Mucosa of stomach (tissue), 1 donor: ENCODE data around the gene P2RX6.
"Not testable (repeated sequence)": the region's sequence is repeated elsewhere in the genome, so short reads cannot be mapped to it uniquely, and the experiment has no call there.

ENCODE experiments used
- H3K27me3 ChIP-seq: one replicate; pipeline ENCODE4 v1.7.0; 2013; ENCODE audit warnings: mild to moderate bottlenecking, low read length; ENCODE audit not compliant: control insufficient read depth, insufficient read depth
- H3K36me3 ChIP-seq: one replicate; pipeline ENCODE4 v1.7.0; 2013; ENCODE audit warnings: low read length; ENCODE audit not compliant: control insufficient read depth, insufficient read depth
- H3K4me1 ChIP-seq: one replicate; pipeline ENCODE4 v1.7.0; 2013; ENCODE audit warnings: mild to moderate bottlenecking, low read length; ENCODE audit not compliant: control insufficient read depth, insufficient read depth
- H3K4me3 ChIP-seq: one replicate; pipeline ENCODE4 v1.7.0; 2013; ENCODE audit warnings: low read length
- H3K9ac ChIP-seq: one replicate; pipeline ENCODE4 v1.7.0; 2013; ENCODE audit warnings: mild to moderate bottlenecking, low read length, moderate library complexity
- H3K9me3 ChIP-seq: one replicate; pipeline ENCODE4 v1.7.0; 2013; ENCODE audit warnings: mild to moderate bottlenecking, low read length, moderate library complexity; ENCODE audit not compliant: control insufficient read depth
- donor health status: Pancreatic carcinoma.

P2RX6 gene

GRCh38 chr22:20999350-21000206 is 15.4 kb upstream of the P2RX6 start:
- no peaks in the 10 kb centered on the region for H3K9me3 ChIP-seq
- no peak overlapping the region for H3K9ac ChIP-seq
- no peaks in the 10 kb centered on the region for H3K27me3 ChIP-seq
- H3K4me3 ChIP-seq: no peak overlapping the region
- peaks cover 19% of the 10 kb centered on the region for H3K36me3 ChIP-seq
- peaks cover 36% of the 10 kb centered on the region for H3K4me1 ChIP-seq

- no peaks in the 10 kb centered on the region for H3K9me3 ChIP-seq
- H3K36me3 ChIP-seq: peaks cover 19% of the 10 kb centered on the region
- peak overlapping the region; percentile 70 for H3K4me3 ChIP-seq
- H3K9ac ChIP-seq: peak overlapping the region; percentile 91
- no peaks in the 10 kb centered on the region for H3K27me3 ChIP-seq
- H3K4me1 ChIP-seq: peaks cover 36% of the 10 kb centered on the region
These were observed 14.6 kb upstream of the P2RX6 start for GRCh38 chr22:21000207-21000986.

- Histone ChIP-seq H3K9ac (peak overlapping the region; percentile 91), H3K36me3 (peaks cover 19% of the 10 kb centered on the region), H3K4me3 (peak overlapping the region; percentile 70), H3K9me3 (no peaks in the 10 kb centered on the region), H3K27me3 (no peaks in the 10 kb centered on the region), H3K4me1 (peaks cover 36% of the 10 kb centered on the region)
These were observed 13.9 kb upstream of the P2RX6 start for GRCh38 chr22:21000987-21001600.

GRCh38 chr22:21001601-21002325 is 13.2 kb upstream of the P2RX6 start, which contains the start of gene THAP7:
THAP7 (minus strand) TSS chr22:21002118; CDS start chr22:21001911, 207 bp downstream.
- H3K9ac ChIP-seq: peak within 1 kb of the TSS; percentile 91
- H3K27me3 ChIP-seq: no peaks in the 10 kb centered on the region
- H3K36me3 ChIP-seq: peaks cover 17% of the 10 kb centered on the region
- H3K4me1 ChIP-seq: peaks cover 36% of the 10 kb centered on the region
- peak within 1 kb of the TSS; percentile 70 for H3K4me3 ChIP-seq
- no peaks in the 10 kb centered on the region for H3K9me3 ChIP-seq

- no peak overlapping the region for H3K9ac ChIP-seq
- H3K9me3 ChIP-seq: no peaks in the 10 kb centered on the region
- H3K36me3 ChIP-seq: peaks cover 7% of the 10 kb centered on the region
- no peaks in the 10 kb centered on the region for H3K27me3 ChIP-seq
- no peak overlapping the region for H3K4me3 ChIP-seq
- H3K4me1 ChIP-seq: peaks cover 36% of the 10 kb centered on the region
These were observed 11.2 kb upstream of the P2RX6 start for GRCh38 chr22:21003782-21004181.

GRCh38 chr22:21009208-21009607 is 5.8 kb upstream of the P2RX6 start:
- H3K4me3 ChIP-seq, H3K9ac ChIP-seq, H3K36me3 ChIP-seq, H3K9me3 ChIP-seq, H3K4me1 ChIP-seq, H3K27me3 ChIP-seq: not testable (repeated sequence)

- H3K36me3 ChIP-seq: no peaks in the 10 kb centered on the region
- no peak overlapping the region for H3K4me3 ChIP-seq
- no peak overlapping the region for H3K9ac ChIP-seq
- peaks cover 13% of the 10 kb centered on the region for H3K4me1 ChIP-seq
- H3K27me3 ChIP-seq: no peaks in the 10 kb centered on the region
- H3K9me3 ChIP-seq: no peaks in the 10 kb centered on the region
These were observed 5.1 kb upstream of the P2RX6 start for GRCh38 chr22:21009638-21010425.

- no peaks in the 10 kb centered on the region for H3K36me3 ChIP-seq
- H3K4me1 ChIP-seq: peaks cover 21% of the 10 kb centered on the region
- H3K9ac ChIP-seq: no peak overlapping the region
- no peaks in the 10 kb centered on the region for H3K9me3 ChIP-seq
- H3K4me3 ChIP-seq: no peak overlapping the region
- H3K27me3 ChIP-seq: no peaks in the 10 kb centered on the region
These were observed 4.4 kb upstream of the P2RX6 start for GRCh38 chr22:21010426-21011113.

GRCh38 chr22:21012446-21013407 is 2.2 kb upstream of the P2RX6 start:
- H3K9ac ChIP-seq: no peak overlapping the region
- H3K9me3 ChIP-seq: no peaks in the 10 kb centered on the region
- H3K4me3 ChIP-seq: no peak overlapping the region

GRCh38 chr22:21013657-21014201 is 1.2 kb upstream of the P2RX6 start:
- peak overlapping the region; percentile 41 for H3K9ac ChIP-seq
- peaks cover 23% of the 10 kb centered on the region for H3K4me1 ChIP-seq
- H3K27me3 ChIP-seq: no peaks in the 10 kb centered on the region
- no peaks in the 10 kb centered on the region for H3K36me3 ChIP-seq
- H3K4me3 ChIP-seq: peak overlapping the region; percentile 60
- H3K9me3 ChIP-seq: no peaks in the 10 kb centered on the region

More at GRCh38 chr22:21012446-21013407, 2.2 kb upstream of the P2RX6 start:
- Histone ChIP-seq H3K36me3 (no peaks in the 10 kb centered on the region), H3K27me3 (no peaks in the 10 kb centered on the region), H3K4me1 (peaks cover 23% of the 10 kb centered on the region)
